GM19025 (cell line): ENCODE measurements around the gene KLHL34.

Experiments used
- ATAC-seq: cut with Tn5 transposase; IDR thresholded peaks from one replicate; pipeline ENCODE4 v1.9.1; 2021; ENCODE audit warnings: mild to moderate bottlenecking, low read depth, moderate library complexity; ENCODE audit not compliant: unreplicated experiment

Gene KLHL34

GRCh38 chrX:21656587-21657317 lies 1.4 kb downstream of the KLHL34 start:
- no peak for ATAC-seq

GRCh38 chrX:21655901-21656586 lies 2.1 kb downstream of the KLHL34 start:
- no peak for ATAC-seq

DNA sequence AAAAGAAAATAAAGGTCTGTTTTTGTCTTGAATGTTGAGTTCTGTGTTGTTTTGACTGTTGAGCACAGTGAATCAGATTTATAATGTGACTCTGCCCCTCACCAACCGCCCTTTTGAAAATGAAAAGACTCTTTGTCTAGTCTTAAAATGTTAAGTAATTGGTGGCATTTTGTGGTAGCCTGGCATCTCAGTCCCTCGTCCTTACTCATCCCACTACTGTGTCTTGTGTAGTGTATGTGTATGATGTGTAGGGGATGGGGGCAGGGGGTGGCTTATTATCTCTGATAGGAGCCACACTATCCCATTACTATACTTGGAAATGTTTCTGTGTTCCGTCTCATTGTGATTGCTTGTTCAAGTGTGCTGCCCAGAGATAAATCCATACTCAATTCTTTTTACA lies 12.2 kb downstream of the KLHL34 start:
- no peak for ATAC-seq

- ATAC-seq = no peak
Observed at GRCh38 chrX:21645431-21645830, 12.7 kb downstream of the KLHL34 start.

- ATAC-seq = no peak
Observed at GRCh38 chrX:21639775-21640174, 18.4 kb downstream of the KLHL34 start.

DNA sequence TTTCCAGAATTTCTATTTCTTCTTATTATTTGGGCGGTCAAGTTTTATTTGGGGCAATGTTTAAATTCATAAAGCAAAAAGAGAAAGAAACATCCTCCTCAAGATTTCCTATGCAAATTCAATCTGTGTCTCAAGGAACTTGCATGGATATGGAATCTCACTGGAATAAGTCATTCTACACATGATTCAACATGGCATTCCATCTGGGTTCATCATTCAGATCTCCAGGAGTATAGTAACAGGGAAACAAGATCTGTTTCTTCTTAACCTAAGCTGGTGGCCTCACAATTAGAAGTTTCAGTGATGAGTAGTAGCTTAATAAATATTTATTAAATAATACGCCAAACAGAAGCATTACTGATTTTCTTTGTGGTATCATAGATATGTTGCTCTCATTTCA lies 19.8 kb downstream of the KLHL34 start:
- no peak for ATAC-seq

GRCh38 chrX:21632027-21632426 lies 26.1 kb downstream of the KLHL34 start:
- no peak for ATAC-seq

- ATAC-seq = no peak
Observed at GRCh38 chrX:21623778-21624501, 34.2 kb downstream of the KLHL34 start.

DNA sequence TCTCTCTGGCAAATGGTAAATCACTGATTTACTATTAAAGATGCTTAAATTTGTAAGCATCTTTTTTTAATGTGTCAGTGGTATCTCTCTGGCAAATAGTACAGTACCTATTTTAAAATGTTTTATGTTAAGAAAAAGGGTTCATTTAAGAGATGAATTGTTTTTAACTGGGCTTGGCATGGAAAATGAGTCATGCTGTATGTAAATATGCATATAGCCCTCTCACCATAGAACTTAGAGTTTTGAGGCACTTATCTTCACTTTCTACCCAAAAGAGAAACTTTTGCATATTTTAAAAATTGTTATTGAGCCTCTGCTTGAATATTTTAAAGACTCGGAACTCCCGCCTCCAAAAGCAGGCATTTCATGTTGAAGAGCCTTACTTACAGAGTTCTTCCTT lies 37.9 kb downstream of the KLHL34 start:
- no peak for ATAC-seq

DNA sequence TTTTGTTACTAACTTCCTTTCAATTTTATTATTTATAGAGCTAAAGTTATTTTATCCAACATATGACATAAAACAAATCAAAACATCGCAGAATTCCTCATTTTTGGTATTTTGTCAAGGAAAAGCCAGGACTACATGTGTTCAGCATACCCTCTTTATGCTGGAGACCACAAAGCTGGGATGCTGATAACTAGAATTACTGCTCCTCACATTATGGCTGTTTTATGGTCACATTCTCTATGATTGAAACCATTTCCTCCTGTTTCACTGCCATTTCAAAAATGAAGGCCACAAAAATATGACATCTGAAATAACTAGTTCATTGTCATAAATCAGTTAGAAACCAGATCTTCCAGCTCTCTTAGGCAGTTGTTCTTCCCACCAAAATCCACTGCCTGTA lies 41.7 kb downstream of the KLHL34 start:
- no peak for ATAC-seq

DNA sequence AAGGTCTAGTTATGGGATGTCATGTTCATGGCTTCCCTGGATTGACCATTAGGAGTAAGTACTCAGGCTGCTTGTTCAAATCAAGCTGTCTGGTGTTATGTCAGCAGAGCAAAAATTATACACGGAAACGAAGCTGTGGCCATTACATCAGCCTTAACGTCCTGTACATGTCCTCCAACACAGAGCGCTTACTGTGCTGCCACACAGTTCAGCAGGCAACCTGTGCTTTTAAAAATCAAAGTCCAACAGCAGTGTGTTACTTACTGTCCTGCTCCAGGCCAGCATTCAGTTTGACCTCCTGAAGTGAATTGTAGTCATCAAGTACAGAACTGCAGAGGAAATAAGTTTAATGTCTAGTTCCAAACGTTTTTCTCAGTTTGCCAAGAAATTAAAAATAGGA lies 46.0 kb downstream of the KLHL34 start:
- no peak for ATAC-seq

DNA sequence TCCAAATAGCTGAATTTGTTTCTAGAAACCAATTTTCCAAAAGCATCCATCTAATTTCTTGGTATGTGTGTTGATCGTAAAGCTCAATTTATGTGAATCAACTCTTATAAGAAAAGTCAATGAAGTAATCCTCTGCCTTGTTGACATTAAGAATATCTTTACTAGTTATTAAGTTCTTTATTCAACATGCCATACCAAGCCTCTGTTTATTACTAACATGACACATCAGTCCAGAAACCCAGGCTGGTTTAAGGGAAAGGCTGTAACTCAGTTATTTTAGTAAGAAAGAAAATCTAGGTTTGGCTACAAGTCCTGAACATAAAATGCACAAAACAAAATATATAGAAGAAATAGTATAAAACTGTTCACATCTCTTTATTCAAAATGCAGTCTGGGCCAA lies 48.0 kb downstream of the KLHL34 start:
- ATAC-seq = no peak

DNA sequence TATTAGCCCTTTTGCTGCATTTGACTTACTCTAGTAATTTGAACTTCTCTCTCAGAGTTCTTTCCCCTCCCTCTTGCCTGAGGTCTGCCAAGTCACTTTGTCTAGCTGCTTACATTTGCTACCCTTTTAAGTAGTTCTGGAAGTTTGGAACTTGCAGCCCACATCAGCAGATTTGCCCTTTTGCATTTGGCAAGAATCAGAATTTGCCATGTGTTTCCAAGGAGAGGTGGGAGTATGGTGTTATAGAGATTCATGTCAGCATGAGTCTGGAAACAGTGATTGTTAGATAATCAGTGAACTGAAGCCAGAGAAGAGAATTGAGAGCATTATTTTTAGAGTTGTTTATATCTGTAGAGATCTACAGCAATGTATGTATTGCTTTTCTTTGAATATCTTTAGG lies 52.1 kb downstream of the KLHL34 start:
- ATAC-seq = no peak
